Endothelial cell of umbilical vein (primary cell): ENCODE results near the gene VPS35L. TPM values are rescaled to one million over a fixed set of nuclear protein-coding genes. Genes with fewer than 3 reads are reported as not detected.
A peak's percentile ranks its signal among the peaks of the same experiment; 100 is the strongest.

Experiments used
- BruUV-seq: library from RNA; stranded (reverse); fragments of 400-500 nt; replicated peaks from 2 replicates; lab custom pipeline; 2021; lab: Mats Ljungman, UMichigan
- CTCF ChIA-PET: fragments of 300-600, 350-600 bp; sonication (Branson Sonifier 250); formaldehyde crosslinking; loops from one replicate; lab custom pipeline; 2021; ENCODE audit warnings: antibody characterized with exemption, inconsistent platforms; lab: Charles Lee
- POLR2A ChIA-PET: fragments of 300-600, 350-600 bp; sonication (Branson Sonifier 250); formaldehyde crosslinking; loops from one replicate; lab custom pipeline; 2021; ENCODE audit warnings: antibody characterized with exemption, inconsistent platforms; lab: Charles Lee
- DNase-seq: peaks from one replicate; pipeline ENCODE4 v3.0.0-alpha.2; 2011; ENCODE audit warnings: low read depth, low spot score
- FAIRE-seq: peaks from 2 replicates; lab custom pipeline; 2011; peaks lifted over from hg19 to GRCh38; lab: Jason Lieb, UNC
- H2AFZ ChIP-seq: 2 replicates; pipeline ENCODE4 v1.6.0; 2012; ENCODE audit warnings: low read depth, low read length, control low read depth, inconsistent platforms
- H3K27ac ChIP-seq: 2 replicates; pipeline ENCODE4 v1.5.1; 2011; ENCODE audit warnings: low read depth, mild to moderate bottlenecking, control low read depth, low read length, moderate library complexity; ENCODE audit not compliant: insufficient read depth
- H3K27me3 ChIP-seq, 2 experiments: 2 replicates each; pipeline versions ENCODE4 v1.6.0 to v1.6.1; 2011; ENCODE audit warnings: low read length in 2 of 2, mixed read lengths in 1 of 2; ENCODE audit not compliant: control insufficient read depth in 2 of 2, insufficient read depth in 2 of 2
- H3K36me3 ChIP-seq, 2 experiments: 2 replicates in 1 of 2; 3 replicates in 1 of 2; pipeline ENCODE4 v1.5.1; 2011; ENCODE audit warnings: low read length in 2 of 2, mild to moderate bottlenecking in 1 of 2, moderate library complexity in 1 of 2; ENCODE audit not compliant: control insufficient read depth in 2 of 2, insufficient read depth in 2 of 2; ENCODE audit errors: extremely low read depth in 1 of 2
- H3K4me1 ChIP-seq: 3 replicates; pipeline ENCODE4 v1.5.1; 2011; ENCODE audit warnings: mild to moderate bottlenecking, low read length; ENCODE audit not compliant: control insufficient read depth, insufficient read depth; ENCODE audit errors: extremely low read depth
- H3K4me2 ChIP-seq: 2 replicates; pipeline ENCODE4 v1.6.1; 2011; ENCODE audit warnings: low read length, control low read depth, mixed read lengths; ENCODE audit not compliant: insufficient read depth
- H3K4me3 ChIP-seq, 3 experiments: fragments of 200-600 bp in 1 of 3; sonication (generic), shearing (Covaris generic) in 1 of 3; replicated peaks in 1 of 3; 2 replicates each; pipeline ENCODE4 v1.5.1; 2011 to 2016; ENCODE audit warnings: control low read depth in 3 of 3, low read length in 3 of 3, mild to moderate bottlenecking in 2 of 3, inconsistent platforms in 1 of 3, low read depth in 1 of 3, moderate library complexity in 1 of 3; ENCODE audit not compliant: insufficient read depth in 1 of 3
- H3K79me2 ChIP-seq: 2 replicates; pipeline ENCODE4 v1.6.0; 2012; ENCODE audit warnings: low read length, inconsistent platforms; ENCODE audit not compliant: control insufficient read depth, insufficient read depth
- H3K9ac ChIP-seq: replicated peaks from 2 replicates; pipeline ENCODE3; 2011; ENCODE audit warnings: low read length, control low read depth; ENCODE audit not compliant: insufficient read depth; ENCODE audit errors: extremely low read depth
- H3K9me1 ChIP-seq: replicated peaks from 3 replicates; pipeline ENCODE4 v1.6.0; 2011; ENCODE audit warnings: mild to moderate bottlenecking, low read length; ENCODE audit not compliant: control insufficient read depth, insufficient read depth; ENCODE audit errors: extremely low read depth
- H3K9me3 ChIP-seq: replicated peaks from 2 replicates; pipeline ENCODE4 v1.5.1; 2012; ENCODE audit warnings: low read length, inconsistent platforms; ENCODE audit not compliant: control insufficient read depth, insufficient read depth
- H4K20me1 ChIP-seq: replicated peaks from 2 replicates; pipeline ENCODE3; 2011; ENCODE audit warnings: mild to moderate bottlenecking, low read length; ENCODE audit not compliant: control insufficient read depth, insufficient read depth; ENCODE audit errors: extremely low read depth
- EZH2 ChIP-seq: IDR thresholded peaks from 2 replicates; pipeline ENCODE4 v1.6.1; 2012; ENCODE audit warnings: borderline replicate concordance, low read depth, mild to moderate bottlenecking, moderate library complexity, low read length, inconsistent platforms; ENCODE audit not compliant: severe bottlenecking
- FOS ChIP-seq: IDR thresholded peaks from 2 replicates; pipeline ENCODE4 v1.6.1; 2011; ENCODE audit warnings: mild to moderate bottlenecking, low read length, moderate library complexity, borderline replicate concordance; ENCODE audit not compliant: insufficient read depth
- GATA2 ChIP-seq: IDR thresholded peaks from 2 replicates; pipeline ENCODE4 v1.7.0; 2011; ENCODE audit warnings: low read depth, mild to moderate bottlenecking, moderate library complexity, mixed read lengths, low read length; ENCODE audit not compliant: insufficient read length, insufficient read depth
- JUN ChIP-seq: IDR thresholded peaks from 2 replicates; pipeline ENCODE4 v1.6.1; 2011; ENCODE audit warnings: borderline replicate concordance, low read depth; ENCODE audit not compliant: insufficient read length, insufficient read depth
- MYC ChIP-seq: IDR thresholded peaks from one replicate; pipeline ENCODE4 v1.6.1; 2011; ENCODE audit warnings: mild to moderate bottlenecking, low read depth, low read length
- POLR2A ChIP-seq: IDR thresholded peaks from 2 replicates; pipeline ENCODE4 v1.6.1; 2012; ENCODE audit warnings: low read depth, mild to moderate bottlenecking, control low read depth, low read length
- POLR2AphosphoS5 ChIP-seq: IDR thresholded peaks from 2 replicates; pipeline ENCODE4 v1.6.1; 2012; ENCODE audit warnings: low read depth, mild to moderate bottlenecking, control low read depth, low read length, moderate library complexity; ENCODE audit not compliant: insufficient read depth
- dilution Hi-C: fragments of 300-500 bp; cut with MboI; formaldehyde crosslinking; loops from one replicate; pipeline ENCODE4 v1.15.0; 2019; ENCODE audit warnings: low sequenced_read_pairs; ENCODE audit not compliant: extremely low pct_ligation_motif_present
- intact Hi-C: fragments of 100-400 bp; cut with micrococcal nuclease; formaldehyde crosslinking; loops from one replicate; pipeline ENCODE4 v1.10.0; 2022
- polyA plus RNA-seq, 4 experiments: library from polyadenylated mRNA; depleted of rRNA in 3 of 4; stranded (reverse) in 3 of 4; unstranded in 1 of 4; fragments of >200 nt; gene quantifications; 2 replicates each; pipeline versions ENCODE4 v1.2.1 to v1.2.3, GENCODE V29; 2011 to 2012; ENCODE audit warnings: missing spikeins in 1 of 4
- total RNA-seq: library from RNA; stranded (reverse); gene quantifications from 2 replicates; pipeline ENCODE4 v1.2.3, GENCODE V29; 2021
- TF ChIP-seq, protein P1 (sequence below): IDR thresholded peaks from 2 replicates; pipeline ENCODE4 v1.6.1; 2011; ENCODE audit not compliant: insufficient read depth, insufficient read length
- TF ChIP-seq, protein P2 (sequence below), 2 donors: IDR thresholded peaks; 1 replicate in 1 of 2; 2 replicates in 1 of 2; pipeline ENCODE4 v1.5.1; 2011; ENCODE audit warnings: low read length in 2 of 2, mild to moderate bottlenecking in 2 of 2, moderate library complexity in 2 of 2, control low read depth in 1 of 2, inconsistent platforms in 1 of 2, low read depth in 1 of 2; ENCODE audit not compliant: insufficient read depth in 1 of 2; ENCODE audit errors: extremely low read depth in 1 of 2

Gene VPS35L
- total and polyA plus RNA-seq, 2 donors (not counting 3 experiments of a cell fraction or from before 2014, with no cell fraction given) = 49.1 to 91.1 TPM

DNA sequence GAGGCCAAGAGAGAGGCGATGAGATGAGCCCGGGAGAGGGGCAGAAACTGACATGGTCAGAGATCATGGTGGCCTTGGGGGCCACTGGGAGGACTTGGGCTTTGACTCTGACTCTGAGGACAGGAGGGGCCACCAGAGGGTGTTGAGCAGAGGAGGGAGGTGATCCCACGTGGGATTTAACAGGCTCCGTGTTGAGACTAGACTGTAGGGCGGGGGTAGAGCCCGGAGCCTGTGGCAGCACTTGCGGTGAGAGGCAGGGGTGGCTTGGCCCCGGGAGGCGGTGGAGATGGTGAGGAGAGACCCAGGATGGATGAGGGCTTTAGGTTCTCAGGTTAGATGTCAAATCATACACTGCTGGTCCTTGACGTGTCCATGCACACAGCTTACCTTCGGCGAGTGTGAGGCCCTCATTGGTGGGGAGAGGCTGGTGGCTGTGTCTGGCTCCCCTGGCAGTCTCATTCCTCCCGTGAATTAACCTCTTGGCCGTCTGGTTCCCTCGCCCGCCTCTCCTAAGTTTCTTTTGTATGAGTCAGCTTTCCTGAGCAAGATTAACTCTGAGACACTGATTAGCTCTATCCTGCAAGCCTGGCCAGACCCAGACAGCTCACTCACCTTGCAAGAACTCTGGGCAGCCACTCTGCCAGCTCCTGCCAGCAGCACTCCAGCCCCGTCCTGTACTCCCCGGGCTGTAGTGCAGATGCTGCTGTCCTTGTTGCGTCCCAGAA is 39.7 kb downstream of the VPS35L start:
- BruUV-seq = TSS peak; percentile 70
- no peak overlapping the region for H3K4me3 ChIP-seq
- no peaks in the 10 kb centered on the region for H3K9me3 ChIP-seq
- FAIRE-seq (peak; percentile 83), DNase-seq (peak; percentile 89)
- no peaks in the 10 kb centered on the region for H3K27me3 ChIP-seq
- H3K9me1 ChIP-seq = no peaks in the 10 kb centered on the region
- no peaks in the 10 kb centered on the region for H4K20me1 ChIP-seq
- no peak for TF ChIP-seq EZH2
- TF ChIP-seq GATA2 = no peak
- peak; percentile 23 for TF ChIP-seq POLR2AphosphoS5
- TF ChIP-seq JUN = peak; percentile 31
- TF ChIP-seq MYC = no peak
- TF ChIP-seq, protein P1, sequence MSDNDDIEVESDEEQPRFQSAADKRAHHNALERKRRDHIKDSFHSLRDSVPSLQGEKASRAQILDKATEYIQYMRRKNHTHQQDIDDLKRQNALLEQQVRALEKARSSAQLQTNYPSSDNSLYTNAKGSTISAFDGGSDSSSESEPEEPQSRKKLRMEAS = no peak
- TF ChIP-seq, protein P2, sequence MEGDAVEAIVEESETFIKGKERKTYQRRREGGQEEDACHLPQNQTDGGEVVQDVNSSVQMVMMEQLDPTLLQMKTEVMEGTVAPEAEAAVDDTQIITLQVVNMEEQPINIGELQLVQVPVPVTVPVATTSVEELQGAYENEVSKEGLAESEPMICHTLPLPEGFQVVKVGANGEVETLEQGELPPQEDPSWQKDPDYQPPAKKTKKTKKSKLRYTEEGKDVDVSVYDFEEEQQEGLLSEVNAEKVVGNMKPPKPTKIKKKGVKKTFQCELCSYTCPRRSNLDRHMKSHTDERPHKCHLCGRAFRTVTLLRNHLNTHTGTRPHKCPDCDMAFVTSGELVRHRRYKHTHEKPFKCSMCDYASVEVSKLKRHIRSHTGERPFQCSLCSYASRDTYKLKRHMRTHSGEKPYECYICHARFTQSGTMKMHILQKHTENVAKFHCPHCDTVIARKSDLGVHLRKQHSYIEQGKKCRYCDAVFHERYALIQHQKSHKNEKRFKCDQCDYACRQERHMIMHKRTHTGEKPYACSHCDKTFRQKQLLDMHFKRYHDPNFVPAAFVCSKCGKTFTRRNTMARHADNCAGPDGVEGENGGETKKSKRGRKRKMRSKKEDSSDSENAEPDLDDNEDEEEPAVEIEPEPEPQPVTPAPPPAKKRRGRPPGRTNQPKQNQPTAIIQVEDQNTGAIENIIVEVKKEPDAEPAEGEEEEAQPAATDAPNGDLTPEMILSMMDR (IDR thresholded peaks at IDR 0.05; ENCODE audit: extremely low read depth in 1 of 2, insufficient read depth in 1 of 2, low read depth in 1 of 2, low read length in 2 of 2) = no peak
- no peak for TF ChIP-seq POLR2A
- TF ChIP-seq FOS = peak; percentile 41
- peaks cover 16% of the 10 kb centered on the region for H3K4me1 ChIP-seq
- POLR2A ChIA-PET = interaction anchor here (0.5 kb wide), 1 partner anchor 1705 kb away, joined by 3 read pairs; no protein-coding TSS in a partner anchor
- intact Hi-C loops = no loop called here
- H3K9ac ChIP-seq = no peak overlapping the region
- peaks cover 2 to 15% of the 10 kb centered on the region in 2 experiments for H3K36me3 ChIP-seq
- dilution Hi-C loops = no loop called here
- H3K79me2 ChIP-seq = no peaks in the 10 kb centered on the region
- H3K4me2 ChIP-seq = no peak overlapping the region
- CTCF ChIA-PET = interaction anchor here (0.9 to 13.1 kb wide), 6 partner anchors 11 to 312 kb away, joined by 3 to 251 read pairs (median 5); partner anchors contain the start of genes GDE1 and GPRC5B
- H3K27ac ChIP-seq = peak overlapping the region; percentile 69
- no peak overlapping the region for H2AFZ ChIP-seq
